ENCODE results near the gene NAA30.
A peak's percentile ranks its signal among the peaks of the same experiment; 100 is the strongest.

The NAA30 gene

DNA sequence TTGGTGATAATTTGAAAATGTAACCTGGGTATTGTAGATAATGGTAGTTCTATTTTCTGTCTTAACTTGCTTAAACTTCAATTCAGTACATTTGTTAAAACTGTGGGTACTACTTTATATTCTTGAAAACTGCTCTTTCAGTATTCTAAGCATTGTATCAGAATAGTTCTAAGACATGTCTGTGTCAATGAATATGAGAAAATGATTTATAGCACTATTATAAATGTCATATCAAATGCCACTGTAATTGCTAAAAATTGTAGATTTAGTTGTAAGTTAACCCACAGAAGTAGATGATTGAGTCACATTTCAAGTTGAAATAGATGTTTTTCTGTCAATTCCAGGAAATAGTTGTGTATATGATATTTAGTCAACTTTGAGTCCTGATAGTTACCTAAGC, 2.4 kb downstream of the NAA30 start:
- TF ChIP-seq, protein P1, sequence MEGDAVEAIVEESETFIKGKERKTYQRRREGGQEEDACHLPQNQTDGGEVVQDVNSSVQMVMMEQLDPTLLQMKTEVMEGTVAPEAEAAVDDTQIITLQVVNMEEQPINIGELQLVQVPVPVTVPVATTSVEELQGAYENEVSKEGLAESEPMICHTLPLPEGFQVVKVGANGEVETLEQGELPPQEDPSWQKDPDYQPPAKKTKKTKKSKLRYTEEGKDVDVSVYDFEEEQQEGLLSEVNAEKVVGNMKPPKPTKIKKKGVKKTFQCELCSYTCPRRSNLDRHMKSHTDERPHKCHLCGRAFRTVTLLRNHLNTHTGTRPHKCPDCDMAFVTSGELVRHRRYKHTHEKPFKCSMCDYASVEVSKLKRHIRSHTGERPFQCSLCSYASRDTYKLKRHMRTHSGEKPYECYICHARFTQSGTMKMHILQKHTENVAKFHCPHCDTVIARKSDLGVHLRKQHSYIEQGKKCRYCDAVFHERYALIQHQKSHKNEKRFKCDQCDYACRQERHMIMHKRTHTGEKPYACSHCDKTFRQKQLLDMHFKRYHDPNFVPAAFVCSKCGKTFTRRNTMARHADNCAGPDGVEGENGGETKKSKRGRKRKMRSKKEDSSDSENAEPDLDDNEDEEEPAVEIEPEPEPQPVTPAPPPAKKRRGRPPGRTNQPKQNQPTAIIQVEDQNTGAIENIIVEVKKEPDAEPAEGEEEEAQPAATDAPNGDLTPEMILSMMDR (IDR thresholded peaks at IDR 0.05; ENCODE audit: low read depth, low read length, missing control alignments) = no peak
- peak overlapping the region; percentile 77; the same call in 1 of the 2 replicates for H3K4me3 ChIP-seq (replicated peaks; ENCODE audit: low read depth, low read length)
- DNase-seq (ENCODE audit: extremely low read depth, low read depth) = no peak

DNA sequence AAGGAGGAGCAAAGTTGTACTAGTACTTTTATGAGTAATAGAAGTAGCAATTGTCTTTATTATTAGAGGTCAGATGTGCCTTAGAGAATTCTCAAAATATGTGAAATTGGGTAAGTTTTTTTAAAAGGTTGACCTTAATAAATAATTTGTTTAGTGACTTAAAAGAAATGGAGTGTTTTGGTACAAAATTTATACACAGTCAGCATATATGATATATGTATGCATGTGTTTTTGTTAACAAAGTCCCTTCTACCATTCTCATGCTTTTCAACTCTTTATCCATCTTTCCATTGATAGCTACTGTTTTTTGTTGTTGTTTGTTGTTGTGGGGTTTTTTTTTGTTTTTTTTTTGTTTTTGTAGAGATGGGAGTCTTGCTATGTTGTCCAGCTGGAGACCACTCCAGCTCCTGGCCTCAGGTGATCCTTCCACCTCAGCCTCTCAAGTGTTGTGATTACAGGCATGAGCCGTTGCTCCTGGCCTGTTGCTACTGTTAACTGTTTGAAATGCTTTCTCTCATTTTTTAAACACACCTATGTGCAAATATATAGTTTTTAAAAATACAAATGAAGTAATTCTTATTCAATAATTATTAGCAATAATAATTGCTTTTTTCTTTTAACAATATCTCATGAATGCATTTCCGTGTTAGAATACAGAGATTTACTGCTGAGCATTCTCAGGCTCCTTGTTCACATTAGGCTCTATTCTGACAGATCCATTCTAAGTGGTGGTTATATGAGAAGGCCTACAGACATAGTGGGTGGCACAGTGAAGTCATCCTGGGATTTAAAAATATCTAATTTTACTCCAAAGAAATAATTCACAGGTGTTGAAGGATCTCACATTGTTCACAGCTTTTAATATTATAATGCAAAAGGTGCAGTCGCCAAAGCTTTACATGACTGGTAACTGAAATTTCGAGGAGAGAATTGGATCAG, 10.4 kb downstream of the NAA30 start:
- no peak for DNase-seq (ENCODE audit: extremely low read depth, low read depth)
- TF ChIP-seq, protein P1 (IDR thresholded peaks at IDR 0.05; ENCODE audit: low read depth, low read length, missing control alignments) = no peak
- no peak overlapping the region for H3K4me3 ChIP-seq (replicated peaks; ENCODE audit: low read depth, low read length)

DNA sequence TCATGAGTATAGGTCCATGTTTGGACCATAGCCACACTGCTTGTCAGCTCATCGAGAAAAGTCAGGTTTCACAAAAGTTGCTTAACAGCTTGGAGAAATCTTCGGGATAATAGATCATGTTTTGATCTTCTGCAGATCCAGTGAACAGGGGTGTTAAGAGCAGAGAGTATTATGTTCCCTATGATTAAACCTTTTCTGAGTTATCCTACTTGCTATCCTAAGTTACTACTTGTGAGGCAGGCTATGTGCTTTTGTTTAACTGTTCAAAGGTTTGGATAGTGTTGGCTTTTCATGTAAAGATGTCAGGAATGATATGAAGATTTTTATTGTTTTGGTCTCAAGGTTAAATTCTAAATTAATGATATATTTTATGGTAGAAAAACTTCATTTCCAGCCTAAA, 11.1 kb downstream of the NAA30 start:
- TF ChIP-seq, protein P1 (IDR thresholded peaks at IDR 0.05; ENCODE audit: low read depth, low read length, missing control alignments) = no peak
- DNase-seq (ENCODE audit: extremely low read depth, low read depth) = no peak

DNA sequence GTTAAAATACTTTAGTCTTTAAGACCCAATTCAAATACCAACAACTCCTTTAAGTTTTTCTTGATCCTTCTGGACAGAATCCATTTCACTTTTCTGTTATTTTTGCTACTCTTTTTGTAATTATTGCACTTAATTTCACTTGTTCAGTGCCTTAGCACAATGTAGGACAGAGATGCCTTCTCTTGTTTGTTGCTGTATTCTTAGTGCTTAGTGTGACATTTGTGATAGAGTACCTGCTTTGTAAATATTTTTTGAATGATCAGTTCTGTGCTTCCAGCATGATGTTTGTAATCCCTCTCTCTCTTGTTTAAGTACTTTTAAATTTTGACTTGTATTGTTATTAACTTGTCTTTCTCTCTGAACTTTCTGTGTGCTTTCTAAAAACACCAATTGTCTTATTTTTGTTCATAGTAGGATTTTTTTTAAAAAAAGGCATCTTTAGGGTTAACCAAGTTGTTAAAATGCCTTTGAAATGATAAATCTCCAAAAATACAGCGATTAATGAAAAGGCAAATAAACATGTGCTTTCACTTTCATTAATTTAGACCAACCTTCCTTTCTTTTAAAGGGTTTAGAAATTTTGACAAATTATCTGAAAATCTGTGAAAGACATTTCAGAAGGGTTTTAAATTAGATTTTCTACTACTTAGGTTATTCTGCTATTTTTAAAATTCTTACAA, 11.9 kb downstream of the NAA30 start:
- TF ChIP-seq, protein P1 (IDR thresholded peaks at IDR 0.05; ENCODE audit: low read depth, low read length, missing control alignments) = no peak
- no peak for DNase-seq (ENCODE audit: extremely low read depth, low read depth)
- no peak overlapping the region for H3K4me3 ChIP-seq (replicated peaks; ENCODE audit: low read depth, low read length)

More for the DNA sequence above, 11.1 kb downstream of the NAA30 start:
- H3K4me3 ChIP-seq (replicated peaks; ENCODE audit: low read depth, low read length) = no peak overlapping the region

DNA sequence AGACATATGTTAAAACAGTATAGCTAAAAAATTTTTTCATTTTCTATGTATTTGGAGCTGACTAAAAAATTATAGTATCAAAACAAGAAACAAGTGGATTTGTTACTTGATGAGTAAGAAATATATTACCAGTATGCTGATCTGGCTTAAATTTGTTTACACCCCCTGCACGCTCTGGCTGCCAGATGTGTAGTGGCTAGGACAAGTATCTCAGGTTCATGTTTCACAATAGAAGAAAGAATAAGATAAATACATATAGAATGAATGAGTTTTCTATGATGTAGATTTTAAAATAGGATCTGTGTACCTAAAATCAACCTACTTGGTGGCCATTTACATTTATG, 13.1 kb downstream of the NAA30 start:
- DNase-seq (ENCODE audit: extremely low read depth, low read depth) = peak; percentile 14
- no peak overlapping the region for H3K4me3 ChIP-seq (replicated peaks; ENCODE audit: low read depth, low read length)
- TF ChIP-seq, protein P1 (IDR thresholded peaks at IDR 0.05; ENCODE audit: low read depth, low read length, missing control alignments) = no peak

DNA sequence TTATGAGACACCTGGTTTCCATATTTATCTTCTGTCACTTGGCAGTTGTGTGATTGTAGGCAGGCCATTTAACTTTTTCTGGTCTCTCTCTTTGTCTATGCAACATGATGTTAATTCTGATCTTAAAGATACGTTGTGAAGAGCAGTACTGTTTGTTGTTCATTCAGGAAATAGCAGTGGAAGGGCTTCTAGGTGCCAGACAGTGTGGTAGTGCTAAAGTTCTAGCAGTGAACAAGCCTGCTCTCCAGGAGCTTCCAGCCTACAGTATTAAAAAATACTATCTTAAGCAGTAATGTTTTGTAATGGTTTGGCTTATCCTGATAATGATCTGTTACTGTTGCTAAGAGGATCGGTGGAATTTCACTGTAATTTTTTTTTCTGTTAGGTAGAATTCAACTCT, 15.2 kb downstream of the NAA30 start:
- TF ChIP-seq, protein P1 (IDR thresholded peaks at IDR 0.05; ENCODE audit: low read depth, low read length, missing control alignments) = no peak

More for the DNA sequence above, 15.2 kb downstream of the NAA30 start:
- no peak for DNase-seq (ENCODE audit: extremely low read depth, low read depth)
- no peak overlapping the region for H3K4me3 ChIP-seq (replicated peaks; ENCODE audit: low read depth, low read length)
